ENCODE measurements around the gene DSG2.
"Not testable (repeated sequence)": the region's sequence is repeated elsewhere in the genome, so short reads cannot be mapped to it uniquely, and the experiment has no call there.

The DSG2 gene

GRCh38 chr18:31497836-31498573, at the start of gene DSG2:
TSS of gene DSG2 (plus strand) at chr18:31498177. CDS start at chr18:31498252, 75 bp downstream.
- DNase-seq = peak in 9 of 56 donors; percentile 5 to 74 (median 14)

GRCh38 chr18:31450409-31450808, 47.6 kb upstream of the DSG2 start:
- DNase-seq = no peak

GRCh38 chr18:31451625-31452024, 46.4 kb upstream of the DSG2 start:
- DNase-seq = no peak

GRCh38 chr18:31454066-31454708, 43.8 kb upstream of the DSG2 start:
- DNase-seq = no peak

DNA sequence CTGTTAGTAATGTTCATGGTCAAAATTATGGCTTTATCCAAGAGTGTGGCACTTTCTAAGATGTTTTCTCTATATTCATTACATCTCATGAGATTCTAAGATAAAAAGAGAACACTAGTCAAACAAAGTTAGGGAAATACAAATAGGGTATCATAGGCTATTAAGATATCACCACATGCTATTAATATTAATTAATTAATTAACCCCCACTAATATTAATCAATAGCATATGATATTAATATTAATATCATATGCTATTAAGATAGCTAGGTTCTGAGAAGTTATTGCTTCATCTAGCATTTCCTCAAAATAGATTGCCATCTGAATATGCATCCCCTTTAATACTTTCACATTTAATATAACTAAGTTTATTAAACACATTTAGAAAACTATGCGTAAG, 28.3 kb upstream of the DSG2 start:
- DNase-seq = no peak

DNA sequence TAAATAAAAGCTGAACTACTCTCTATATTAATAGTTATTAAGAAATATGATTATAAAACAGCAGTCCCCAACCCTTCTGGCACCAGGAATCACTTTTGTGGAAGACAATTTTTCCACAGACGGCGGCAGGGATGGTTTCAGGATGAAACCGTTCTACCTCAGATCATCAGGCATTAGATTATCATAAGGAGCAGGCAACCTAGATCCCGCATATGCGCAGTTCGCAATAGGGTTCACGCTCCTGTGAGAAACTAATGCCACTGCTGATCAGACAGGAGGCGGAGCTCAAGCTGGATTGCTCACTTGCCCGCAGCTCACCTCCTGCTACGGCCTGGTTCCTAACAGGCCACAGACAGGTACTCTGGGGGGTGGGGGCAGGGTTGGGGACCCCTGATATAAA, 19.3 kb upstream of the DSG2 start:
- no peak for DNase-seq

DNA sequence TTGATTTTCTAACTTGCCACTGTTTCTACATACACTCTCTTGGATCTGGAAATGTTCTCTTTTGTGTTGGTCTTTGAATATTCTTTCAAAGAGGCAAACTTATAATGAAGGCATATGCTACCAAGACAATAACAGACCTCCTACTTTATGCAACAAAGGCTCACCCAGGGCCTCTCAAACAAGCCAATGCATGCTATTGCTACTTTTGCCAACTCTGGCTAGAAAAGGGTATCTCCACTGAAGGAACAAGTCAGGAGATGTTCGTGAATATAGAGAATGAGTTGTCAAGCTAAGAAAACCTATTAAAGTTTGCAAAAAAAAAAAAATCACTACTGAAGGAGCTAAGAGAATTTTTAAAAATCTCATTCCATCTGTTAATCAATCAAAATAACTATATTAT, 15.9 kb upstream of the DSG2 start:
- no peak for DNase-seq

GRCh38 chr18:31483396-31483795, 14.6 kb upstream of the DSG2 start:
- no peak for DNase-seq

- no peak for DNase-seq
Observed at GRCh38 chr18:31484461-31484860, 13.5 kb upstream of the DSG2 start.

GRCh38 chr18:31486165-31486564, 11.8 kb upstream of the DSG2 start:
- DNase-seq = no peak

DNA sequence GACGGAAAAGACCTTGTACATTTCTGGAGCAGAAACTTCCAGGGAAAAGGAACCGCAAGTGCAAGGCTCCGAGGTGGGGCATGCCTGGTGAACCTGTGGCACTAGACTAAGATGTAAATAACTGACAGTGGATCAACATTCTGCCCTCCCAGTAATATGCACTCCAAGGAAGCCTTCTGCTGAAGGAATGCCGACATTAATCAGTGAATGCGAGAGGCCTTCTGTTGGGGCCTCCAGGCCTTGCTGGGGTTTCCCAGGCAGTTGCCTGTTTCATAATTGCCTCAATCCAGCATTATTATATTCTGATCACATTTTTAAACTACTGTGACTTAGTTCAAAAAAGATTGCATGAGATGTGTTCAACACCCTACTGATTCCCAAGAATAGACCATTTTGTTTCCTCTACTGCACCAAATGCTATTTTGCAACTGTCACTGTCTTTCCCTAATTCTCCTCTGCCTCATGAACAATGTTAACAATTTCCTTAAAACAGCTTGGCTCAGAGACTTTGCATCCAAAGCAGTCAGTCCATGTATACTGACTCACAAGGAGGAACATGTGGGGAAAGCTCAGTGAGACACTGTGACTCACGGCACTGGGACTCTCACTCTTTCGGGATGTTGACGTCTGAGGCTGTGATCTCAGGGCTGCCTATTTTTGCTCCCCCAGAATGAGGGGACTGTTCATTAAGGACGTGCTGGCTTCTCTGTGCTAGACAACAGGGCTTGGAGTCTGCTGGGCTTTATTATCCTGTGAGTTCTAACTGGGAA, 10.5 kb upstream of the DSG2 start:
- peak in 10 of 56 donors; percentile 2 to 62 (median 26) for DNase-seq

DNA sequence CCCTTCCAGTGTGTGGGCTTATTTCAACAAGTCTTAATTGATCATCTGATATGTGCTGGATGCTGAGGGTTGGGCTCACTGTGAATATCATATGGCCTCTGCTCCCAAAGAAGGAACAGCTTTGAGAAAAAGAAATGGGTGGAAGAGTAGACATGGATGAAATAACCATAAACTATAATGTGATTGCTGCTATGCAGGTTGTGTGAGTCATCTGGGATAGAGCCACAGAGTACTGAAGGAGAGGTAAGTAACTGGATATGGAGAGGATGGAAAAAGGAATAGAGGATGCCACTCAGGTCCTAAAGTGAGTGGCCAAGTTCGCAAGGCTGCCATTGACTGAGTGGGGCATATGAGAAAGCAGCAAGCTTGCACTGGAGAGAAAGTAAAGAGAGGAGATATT, 8.7 kb upstream of the DSG2 start:
- no peak for DNase-seq

GRCh38 chr18:31490387-31490786, 7.6 kb upstream of the DSG2 start:
- DNase-seq = no peak

DNA sequence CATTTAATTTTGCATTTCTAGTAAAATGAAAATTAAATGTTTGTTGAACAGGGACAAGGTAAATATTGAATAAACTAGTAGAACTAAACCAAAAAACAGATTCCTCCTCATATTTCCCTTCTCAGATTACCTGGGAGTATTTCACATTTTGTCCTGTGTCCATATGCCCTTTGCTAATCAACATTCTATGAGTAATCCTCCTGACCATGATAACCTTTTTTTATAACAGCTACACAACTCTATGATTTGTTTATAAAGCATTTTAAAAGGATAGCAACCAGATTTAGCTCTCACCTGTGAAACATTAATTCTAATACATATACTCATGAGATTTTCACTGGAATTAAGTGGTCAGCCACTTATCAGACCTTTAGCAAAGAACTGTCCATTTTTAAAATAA, 7.1 kb upstream of the DSG2 start:
- DNase-seq = no peak

DNA sequence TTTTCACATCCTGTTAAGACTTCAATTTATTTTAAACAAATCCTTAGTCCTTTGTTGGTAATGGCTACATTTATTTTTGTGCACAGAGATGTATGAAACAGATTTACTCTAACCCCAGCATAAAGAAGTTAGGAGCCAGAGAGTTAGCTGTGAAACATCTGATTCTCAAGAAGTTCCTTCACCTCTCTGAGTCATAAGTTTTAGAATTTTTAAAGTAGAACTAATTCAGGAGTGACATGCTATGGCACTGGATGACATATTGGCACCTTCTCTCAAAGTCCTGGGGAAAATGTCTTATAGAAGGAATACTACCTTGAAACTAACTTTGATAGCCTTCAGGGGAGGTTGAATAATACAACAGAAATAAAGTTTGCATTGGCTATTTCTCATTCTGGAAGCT, 6.4 kb upstream of the DSG2 start:
- no peak for DNase-seq

DNA sequence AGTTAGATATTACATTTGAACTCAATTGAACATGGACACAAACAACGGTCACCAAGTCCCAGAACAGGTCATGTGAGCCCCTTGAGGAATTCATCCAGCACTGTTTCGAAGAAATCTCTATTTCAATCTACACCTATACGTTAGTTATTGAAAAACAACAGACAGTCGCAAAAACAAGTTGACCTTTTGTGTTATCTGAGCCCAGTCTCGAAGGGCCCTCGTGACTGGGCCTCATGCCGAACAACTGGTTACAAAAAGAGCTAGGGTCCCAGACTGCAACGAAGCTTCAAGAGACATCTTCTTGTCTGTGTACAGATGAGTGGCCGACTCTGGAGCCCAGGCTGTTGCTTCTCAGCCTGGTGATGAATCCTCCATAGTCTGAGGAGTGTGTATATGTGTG, 5.3 kb upstream of the DSG2 start:
- no peak for DNase-seq

GRCh38 chr18:31493171-31493570, 4.8 kb upstream of the DSG2 start:
- no peak for DNase-seq

DNA sequence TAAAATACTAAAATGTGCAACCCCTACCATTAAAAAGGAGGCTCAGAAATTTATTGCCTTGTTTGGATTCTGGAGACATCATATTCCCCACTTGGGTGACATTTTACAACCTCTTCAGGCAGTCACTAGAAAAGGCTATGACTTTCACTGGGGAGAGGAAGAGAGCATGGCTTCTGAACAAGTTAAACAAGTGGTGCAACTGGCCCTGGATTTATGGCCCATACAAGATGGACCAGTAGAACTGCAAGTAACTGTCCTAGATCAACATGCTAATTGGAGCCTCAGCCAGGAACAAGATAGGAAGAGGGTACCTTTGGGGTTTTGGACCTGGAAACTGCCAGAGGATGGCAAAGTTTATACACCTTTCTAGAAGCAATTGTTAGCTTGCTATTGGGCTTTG, 4.0 kb upstream of the DSG2 start:
- no peak for DNase-seq

GRCh38 chr18:31494705-31495244, 3.2 kb upstream of the DSG2 start:
- not testable (repeated sequence) for DNase-seq

DNA sequence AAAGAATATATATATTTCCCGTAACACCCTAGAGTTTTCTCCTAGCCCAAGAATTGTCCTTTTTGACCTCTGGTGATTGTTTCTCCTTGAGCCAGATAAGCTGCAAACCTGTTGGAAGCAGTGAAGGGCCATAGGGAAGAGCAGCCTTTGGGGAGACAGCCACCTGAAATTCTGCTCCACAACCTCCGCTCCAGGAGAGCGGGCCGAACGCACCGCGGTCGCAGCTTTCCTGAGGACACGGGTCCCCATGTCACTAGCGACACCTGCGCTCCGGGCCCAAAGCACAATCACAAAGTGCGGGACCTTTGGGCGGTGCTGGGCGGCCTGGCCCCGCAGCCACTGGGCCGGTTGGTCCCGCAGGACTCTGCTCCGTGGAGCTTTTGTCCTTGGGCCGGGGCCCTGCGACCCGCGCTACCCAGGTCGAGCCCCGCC, 557 bp upstream of the DSG2 start:
- no peak for DNase-seq

- no peak for DNase-seq
Observed at GRCh38 chr18:31498574-31499524, 872 bp downstream of the DSG2 start.

All from nucleus accumbens (tissue), 56 donors.